ENCODE results near the gene LMNTD2.
"Not testable (repeated sequence)": the region's sequence is repeated elsewhere in the genome, so short reads cannot be mapped to it uniquely, and the experiment has no call there.

LMNTD2 gene

GRCh38 chr11:533586-534395 lies 26.7 kb downstream of the LMNTD2 start:
- no peak for DNase-seq

GRCh38 chr11:532986-533585 lies 27.5 kb downstream of the LMNTD2 start:
- no peak for DNase-seq

GRCh38 chr11:532527-532985 lies 28.0 kb downstream of the LMNTD2 start:
- DNase-seq = no peak

GRCh38 chr11:531919-532526 lies 28.5 kb downstream of the LMNTD2 start:
- DNase-seq = no peak

- no peak for DNase-seq
Measured at GRCh38 chr11:530960-531831, 29.3 kb downstream of the LMNTD2 start.

- no peak for DNase-seq
Measured at GRCh38 chr11:529728-530411, 30.7 kb downstream of the LMNTD2 start.

- no peak for DNase-seq
Measured at GRCh38 chr11:528815-529727, 31.5 kb downstream of the LMNTD2 start.

GRCh38 chr11:528166-528814 lies 32.2 kb downstream of the LMNTD2 start:
- no peak for DNase-seq

- no peak for DNase-seq
Measured at GRCh38 chr11:526192-526591, 34.3 kb downstream of the LMNTD2 start.

GRCh38 chr11:521177-521688 lies 39.3 kb downstream of the LMNTD2 start:
- DNase-seq = no peak

GRCh38 chr11:520428-521176 lies 39.9 kb downstream of the LMNTD2 start:
- no peak for DNase-seq

- peak; percentile 79 for DNase-seq
Measured at GRCh38 chr11:518463-519202, 41.9 kb downstream of the LMNTD2 start.

- not testable (repeated sequence) for DNase-seq
Measured at GRCh38 chr11:516918-517685, 43.4 kb downstream of the LMNTD2 start.

GRCh38 chr11:516400-516799 lies 44.1 kb downstream of the LMNTD2 start:
- DNase-seq = no peak

GRCh38 chr11:515131-515530 lies 45.4 kb downstream of the LMNTD2 start:
- DNase-seq = no peak

- DNase-seq = no peak
Measured at GRCh38 chr11:514606-515005, 45.9 kb downstream of the LMNTD2 start.

- DNase-seq = no peak
Measured at GRCh38 chr11:512761-513595, 47.6 kb downstream of the LMNTD2 start.
